Osteoblast (primary cell): ENCODE data around the gene GGCX. TPM values are rescaled to one million over a fixed set of nuclear protein-coding genes. Genes with fewer than 3 reads are reported as not detected.

Experiments
- DNase-seq: peaks from one replicate; pipeline ENCODE4 v3.0.0; 2011; ENCODE audit warnings: low spot score, mixed read lengths; ENCODE audit not compliant: insufficient read length; ENCODE audit errors: missing footprints
- H2AFZ ChIP-seq: 2 replicates; pipeline ENCODE4 v1.6.0; 2011; ENCODE audit warnings: mild to moderate bottlenecking, low read length
- H3K27ac ChIP-seq: 2 replicates; pipeline ENCODE4 v1.5.1; 2011; ENCODE audit warnings: mild to moderate bottlenecking, low read depth, low read length, moderate library complexity
- H3K27me3 ChIP-seq: 2 replicates; pipeline ENCODE4 v1.6.0; 2012; ENCODE audit warnings: mild to moderate bottlenecking, control low read depth, inconsistent platforms, low read length, moderate library complexity; ENCODE audit not compliant: insufficient read depth
- H3K36me3 ChIP-seq: 2 replicates; pipeline ENCODE4 v1.5.1; 2011; ENCODE audit warnings: mild to moderate bottlenecking, low read length, control low read depth, moderate library complexity; ENCODE audit not compliant: insufficient read depth
- H3K4me1 ChIP-seq: 2 replicates; pipeline ENCODE4 v1.5.1; 2011; ENCODE audit warnings: mild to moderate bottlenecking, low read length, control low read depth, moderate library complexity; ENCODE audit not compliant: insufficient read depth
- H3K4me2 ChIP-seq: 2 replicates; pipeline ENCODE4 v1.6.0; 2011; ENCODE audit warnings: mild to moderate bottlenecking, low read length; ENCODE audit not compliant: insufficient read depth
- H3K4me3 ChIP-seq: fragments of 200-600 bp; sonication (generic); 3 replicates; pipeline ENCODE4 v1.5.1; 2012; ENCODE audit warnings: mild to moderate bottlenecking, low read length, inconsistent platforms; ENCODE audit not compliant: insufficient read depth
- H3K79me2 ChIP-seq: 2 replicates; pipeline ENCODE4 v1.6.0; 2012; ENCODE audit warnings: mild to moderate bottlenecking, low read length, control low read depth, inconsistent platforms; ENCODE audit not compliant: insufficient read depth
- H3K9me3 ChIP-seq: 2 replicates; pipeline ENCODE4 v1.5.1; 2011; ENCODE audit warnings: low read depth, low read length, control low read depth
- H4K20me1 ChIP-seq: 2 replicates; pipeline ENCODE4 v1.6.0; 2012; ENCODE audit warnings: mild to moderate bottlenecking, low read length, control low read depth; ENCODE audit not compliant: insufficient read depth
- total RNA-seq: library from RNA; depleted of rRNA; stranded (reverse); fragments of >200 nt; gene quantifications from 2 replicates; pipeline ENCODE4 v1.2.3, GENCODE V29; 2012
- TF ChIP-seq, protein P1 (sequence below): IDR thresholded peaks from 2 replicates; pipeline ENCODE4 v1.5.1; 2011; ENCODE audit warnings: mild to moderate bottlenecking, low read depth, low read length, moderate library complexity; ENCODE audit errors: extremely low read depth

The GGCX gene
- total RNA-seq, 1 donor, result 40.9 TPM

DNA sequence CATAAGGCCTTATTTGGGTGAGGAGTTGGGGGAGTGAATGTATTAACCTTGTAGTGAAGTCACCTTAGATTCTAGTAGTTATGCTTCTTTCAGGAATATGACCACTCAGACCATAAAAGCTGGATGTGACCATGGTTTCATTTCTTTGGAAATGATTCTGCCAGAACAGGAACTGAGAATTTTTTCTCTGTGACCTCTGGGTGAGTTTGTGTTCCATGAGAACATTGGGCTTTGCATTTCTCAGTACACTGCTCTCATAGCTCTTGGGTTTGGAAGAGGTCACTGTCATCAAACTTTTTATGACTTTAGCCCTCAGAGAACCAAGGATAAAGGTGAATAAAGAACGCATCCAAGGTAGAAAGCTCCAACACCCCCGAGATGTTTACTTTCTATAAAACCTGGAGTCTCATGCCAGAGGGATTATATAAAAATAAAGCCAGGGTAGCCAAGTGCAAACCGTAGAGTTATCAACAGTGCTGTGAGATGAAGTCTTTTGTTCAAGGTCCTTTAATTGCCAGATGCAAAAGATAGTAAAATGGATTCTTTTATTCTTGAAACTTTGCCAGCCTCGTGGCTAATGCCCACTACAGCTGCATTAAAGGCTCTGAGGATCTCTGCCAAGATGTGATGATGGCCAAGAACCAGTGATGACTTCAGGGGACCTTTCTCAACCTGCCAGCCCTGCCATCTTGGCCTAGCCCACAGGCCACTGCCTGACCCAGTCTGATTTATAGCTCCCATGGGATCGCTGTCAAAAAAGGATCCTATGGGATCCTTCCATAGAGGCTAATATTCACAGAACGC lies 50.1 kb downstream of the GGCX start:
- H2AFZ ChIP-seq, result no peak overlapping the region
- peak overlapping the region; percentile 3 for H3K27ac ChIP-seq
- no peaks in the 10 kb centered on the region for H3K27me3 ChIP-seq
- no peaks in the 10 kb centered on the region for H3K36me3 ChIP-seq
- H3K4me3 ChIP-seq, result no peak overlapping the region
- H3K9me3 ChIP-seq, result no peaks in the 10 kb centered on the region
- no peaks in the 10 kb centered on the region for H4K20me1 ChIP-seq
- TF ChIP-seq, protein P1, sequence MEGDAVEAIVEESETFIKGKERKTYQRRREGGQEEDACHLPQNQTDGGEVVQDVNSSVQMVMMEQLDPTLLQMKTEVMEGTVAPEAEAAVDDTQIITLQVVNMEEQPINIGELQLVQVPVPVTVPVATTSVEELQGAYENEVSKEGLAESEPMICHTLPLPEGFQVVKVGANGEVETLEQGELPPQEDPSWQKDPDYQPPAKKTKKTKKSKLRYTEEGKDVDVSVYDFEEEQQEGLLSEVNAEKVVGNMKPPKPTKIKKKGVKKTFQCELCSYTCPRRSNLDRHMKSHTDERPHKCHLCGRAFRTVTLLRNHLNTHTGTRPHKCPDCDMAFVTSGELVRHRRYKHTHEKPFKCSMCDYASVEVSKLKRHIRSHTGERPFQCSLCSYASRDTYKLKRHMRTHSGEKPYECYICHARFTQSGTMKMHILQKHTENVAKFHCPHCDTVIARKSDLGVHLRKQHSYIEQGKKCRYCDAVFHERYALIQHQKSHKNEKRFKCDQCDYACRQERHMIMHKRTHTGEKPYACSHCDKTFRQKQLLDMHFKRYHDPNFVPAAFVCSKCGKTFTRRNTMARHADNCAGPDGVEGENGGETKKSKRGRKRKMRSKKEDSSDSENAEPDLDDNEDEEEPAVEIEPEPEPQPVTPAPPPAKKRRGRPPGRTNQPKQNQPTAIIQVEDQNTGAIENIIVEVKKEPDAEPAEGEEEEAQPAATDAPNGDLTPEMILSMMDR, result no peak
- no peaks in the 10 kb centered on the region for H3K79me2 ChIP-seq
- H3K4me2 ChIP-seq, result no peak overlapping the region
- peak; percentile 54 for DNase-seq
- H3K4me1 ChIP-seq, result peaks cover 11% of the 10 kb centered on the region

DNA sequence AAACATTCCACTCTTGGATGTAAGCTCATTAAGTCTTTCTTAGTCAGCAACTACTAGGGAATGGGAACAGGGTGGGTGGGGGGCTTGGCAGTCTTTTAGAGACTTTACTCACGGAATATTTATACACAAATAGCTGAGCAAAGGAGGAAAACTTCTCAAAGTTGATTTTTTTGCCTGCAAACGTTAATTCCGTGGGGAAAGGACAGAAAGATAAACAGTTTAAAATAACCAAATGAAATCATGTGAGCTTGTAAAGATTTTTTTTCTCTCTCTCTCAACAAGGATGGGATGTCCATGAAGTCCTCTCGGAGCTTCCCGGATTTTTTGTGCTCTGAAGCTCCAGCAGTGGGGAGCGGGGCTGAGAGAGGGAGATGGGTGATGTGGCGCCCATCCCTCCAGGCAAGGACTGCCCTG lies 54.5 kb downstream of the GGCX start:
- Histone ChIP-seq H3K4me2 (no peak overlapping the region), H3K36me3 (no peaks in the 10 kb centered on the region), H3K9me3 (no peaks in the 10 kb centered on the region), H3K4me1 (peaks cover 46% of the 10 kb centered on the region), H3K27me3 (no peaks in the 10 kb centered on the region), H3K27ac (peak overlapping the region; percentile 79), H4K20me1 (no peaks in the 10 kb centered on the region), H2AFZ (peak overlapping the region; percentile 37), H3K4me3 (no peak overlapping the region), H3K79me2 (no peaks in the 10 kb centered on the region)
- peak; percentile 76 for DNase-seq
- TF ChIP-seq, protein P1, result no peak

- Histone ChIP-seq H4K20me1 (no peaks in the 10 kb centered on the region), H3K36me3 (no peaks in the 10 kb centered on the region), H3K4me3 (no peak overlapping the region), H3K27me3 (no peaks in the 10 kb centered on the region), H3K4me2 (peak overlapping the region; percentile 35), H3K4me1 (peaks cover 46% of the 10 kb centered on the region), H2AFZ (no peak overlapping the region), H3K9me3 (no peaks in the 10 kb centered on the region), H3K27ac (peak overlapping the region; percentile 79), H3K79me2 (no peaks in the 10 kb centered on the region)
- DNase-seq, result no peak
- TF ChIP-seq, protein P1, result no peak
These were observed 55.6 kb downstream of the GGCX start for GRCh38 chr2:85505551-85506238.

DNA sequence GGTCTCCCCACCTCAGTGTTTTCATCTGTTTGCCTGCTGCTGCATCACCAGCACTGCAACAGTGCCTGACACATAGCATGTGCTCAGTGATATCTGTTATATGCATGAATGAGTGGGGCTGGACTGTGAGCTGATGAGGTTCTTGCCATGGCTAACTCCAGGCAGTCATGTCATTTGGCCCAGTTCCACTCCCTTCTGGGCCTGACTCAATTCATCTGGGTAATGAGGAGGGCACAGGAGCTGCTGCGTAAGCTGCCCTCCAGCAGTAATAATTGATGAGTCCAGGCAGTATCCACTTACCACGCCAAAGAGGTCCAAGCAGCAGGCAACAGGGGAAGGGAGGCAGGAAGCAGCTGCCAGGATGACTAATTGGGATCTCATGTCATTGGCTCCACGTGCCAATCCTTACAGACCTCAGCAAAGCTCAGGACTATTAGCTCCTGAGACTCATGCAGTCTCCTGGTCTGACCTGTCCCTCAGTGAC lies 56.5 kb downstream of the GGCX start:
- Histone ChIP-seq H3K9me3 (no peaks in the 10 kb centered on the region), H3K27ac (peak overlapping the region; percentile 79), H3K79me2 (no peaks in the 10 kb centered on the region), H3K36me3 (no peaks in the 10 kb centered on the region), H3K4me2 (peak overlapping the region; percentile 35), H4K20me1 (no peaks in the 10 kb centered on the region), H2AFZ (no peak overlapping the region), H3K27me3 (no peaks in the 10 kb centered on the region), H3K4me3 (no peak overlapping the region), H3K4me1 (peaks cover 46% of the 10 kb centered on the region)
- DNase-seq, result peak; percentile 90
- TF ChIP-seq, protein P1, result no peak
